ENCODE measurements around the gene NAA16.
A peak's percentile ranks its signal among the peaks of the same experiment; 100 is the strongest.

NAA16 gene

DNA sequence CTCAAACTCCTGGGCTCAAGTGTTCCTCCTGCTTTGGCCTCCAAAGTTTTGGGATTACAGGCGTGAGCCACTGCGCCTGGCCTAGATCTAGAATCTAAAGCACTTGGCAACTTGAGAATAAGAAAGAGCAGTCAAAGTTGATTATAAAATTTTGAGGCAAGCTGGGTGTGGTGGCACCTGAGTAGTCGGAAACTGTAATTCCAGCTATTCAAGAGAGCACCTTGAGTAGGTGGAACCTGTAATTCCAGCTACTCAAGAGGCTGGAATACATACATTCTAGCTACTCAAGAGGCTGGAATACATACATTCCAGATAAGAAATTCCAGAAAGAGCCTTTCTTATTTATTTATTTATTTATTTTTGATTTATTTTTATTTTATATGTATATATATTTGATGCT is 8.3 kb upstream of the NAA16 start (continued):
- no peak for TF ChIP-seq CREB5 (CRISPR knock-in tag; IDR thresholded peaks at IDR 0.05; ENCODE audit: low read depth)

DNA sequence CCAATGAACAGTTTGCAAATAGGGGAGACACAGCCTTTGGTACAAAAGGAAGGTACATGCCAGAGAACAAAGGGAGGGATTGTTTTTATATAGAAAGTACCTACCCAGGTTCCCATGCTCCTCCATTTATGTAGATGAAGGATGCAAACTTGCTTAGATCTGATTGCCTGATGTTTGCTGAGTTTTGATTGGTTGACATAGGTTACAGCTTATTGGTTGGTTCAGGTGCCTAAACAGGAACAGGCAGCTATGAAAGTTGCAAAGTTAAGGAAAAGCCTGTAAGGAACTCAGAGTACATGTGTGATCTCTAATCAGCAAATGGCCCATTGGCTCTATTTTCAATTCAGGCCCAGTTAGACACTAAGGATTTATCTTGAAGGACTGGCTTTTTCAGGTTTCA is 6.5 kb upstream of the NAA16 start:
- ATAC-seq = no peak

DNA sequence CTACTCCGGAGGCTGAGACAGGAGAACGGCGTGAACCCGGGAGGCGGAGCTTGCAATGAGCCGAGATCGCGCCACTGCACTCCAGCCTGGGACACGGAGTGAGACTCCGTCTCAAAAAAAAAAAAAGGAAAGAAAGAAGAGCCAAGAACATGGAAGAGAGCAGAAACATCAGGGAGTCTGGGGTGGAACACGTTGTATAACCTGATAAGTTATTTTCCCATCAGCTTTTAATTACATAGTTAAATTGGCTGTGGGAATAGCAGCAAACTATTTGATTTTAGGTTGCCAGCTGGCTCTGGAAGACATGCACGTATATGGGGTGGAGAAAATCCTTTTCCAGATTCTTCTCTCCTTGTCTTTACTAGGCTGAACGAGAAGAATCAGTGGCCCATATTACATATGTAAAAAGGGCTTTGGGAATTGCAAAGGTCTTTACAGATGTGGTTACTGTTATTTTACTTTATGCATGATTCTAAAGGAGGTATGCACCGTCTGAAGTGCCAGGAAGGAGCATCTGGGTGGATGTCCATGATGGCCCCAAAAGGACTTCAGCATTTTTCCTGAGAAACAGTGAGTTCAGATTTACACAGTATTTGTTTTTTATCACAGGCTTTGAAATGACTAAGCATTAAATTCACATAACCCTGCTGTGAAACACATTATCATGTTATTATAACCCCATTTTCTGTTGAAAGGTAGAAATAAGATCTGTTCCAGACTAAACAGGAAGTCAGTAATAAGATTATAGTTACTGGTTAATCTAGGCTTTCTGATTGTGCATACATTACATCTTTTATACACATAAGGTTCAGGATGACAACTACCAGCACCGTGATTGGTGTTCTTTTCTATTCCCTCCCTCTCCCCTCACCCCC is 4.6 kb upstream of the NAA16 start:
- TF ChIP-seq ZNF565 (CRISPR knock-in tag; conservative IDR thresholded peaks at IDR 0.05; ENCODE audit: low read depth) (no peak), TOX (CRISPR knock-in tag; IDR thresholded peaks at IDR 0.05; ENCODE audit: borderline replicate concordance) (no peak), TSHZ2 (CRISPR knock-in tag; IDR thresholded peaks at IDR 0.05) (no peak), BACH2 (CRISPR knock-in tag; IDR thresholded peaks at IDR 0.05; ENCODE audit: borderline replicate concordance) (peak; percentile 10; the same call in 1 of the 2 replicates)
- no peak for ATAC-seq

More for the DNA sequence above, 6.5 kb upstream of the NAA16 start:
- TF ChIP-seq ZNF565 (CRISPR knock-in tag; conservative IDR thresholded peaks at IDR 0.05; ENCODE audit: low read depth) (no peak), GLIS3 (CRISPR knock-in tag; IDR thresholded peaks at IDR 0.05) (no peak)

DNA sequence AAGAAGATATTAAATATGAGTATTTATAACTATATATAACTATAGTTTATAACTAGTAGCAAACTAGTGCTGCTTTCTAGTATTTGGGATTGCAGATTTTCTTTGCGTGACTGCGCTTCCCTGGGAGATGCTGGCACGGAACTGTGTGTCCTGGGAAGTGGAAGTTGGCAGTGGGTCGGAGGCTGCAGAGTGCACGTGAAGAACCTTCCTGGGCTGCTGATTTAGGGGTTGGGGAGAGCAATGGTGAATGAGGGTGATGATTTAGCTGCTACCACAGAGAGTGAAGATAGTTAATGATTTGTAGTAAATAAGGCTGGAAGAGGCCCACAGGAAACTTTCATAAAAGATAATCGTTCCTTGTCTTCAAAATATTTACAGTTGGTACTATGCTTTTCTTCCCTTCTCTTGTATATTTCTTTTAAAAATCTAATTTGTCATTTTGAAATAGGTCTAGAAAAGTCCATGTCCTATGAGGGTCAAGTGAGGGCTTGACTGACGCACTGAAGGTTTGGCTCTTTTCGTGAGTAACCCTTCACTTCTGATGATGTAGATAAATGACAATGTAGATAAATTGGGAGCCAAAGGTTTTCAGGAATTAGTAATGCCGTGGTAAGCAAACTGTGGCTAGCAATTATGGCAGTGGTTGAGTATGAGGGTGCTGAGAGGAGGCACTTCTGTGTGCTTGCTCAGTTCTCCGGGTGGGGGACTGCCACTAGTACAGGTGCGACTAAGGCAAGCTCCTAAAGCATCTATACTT is 3.0 kb upstream of the NAA16 start:
- ATAC-seq = no peak
- TF ChIP-seq ZNF565 (CRISPR knock-in tag; conservative IDR thresholded peaks at IDR 0.05; ENCODE audit: low read depth) = no peak
- TF ChIP-seq ZFP3 (CRISPR knock-in tag; IDR thresholded peaks at IDR 0.05) = no peak
- no peak for TF ChIP-seq OSR1 (CRISPR knock-in tag; IDR thresholded peaks at IDR 0.05)
- TF ChIP-seq ZNF8 (CRISPR knock-in tag; IDR thresholded peaks at IDR 0.05) = no peak
- TF ChIP-seq CSRNP3 (CRISPR knock-in tag; IDR thresholded peaks at IDR 0.05) = no peak
- no peak for TF ChIP-seq PPARA (CRISPR knock-in tag; IDR thresholded peaks at IDR 0.05; ENCODE audit: borderline replicate concordance)
- no peak for TF ChIP-seq POU6F1 (CRISPR knock-in tag; IDR thresholded peaks at IDR 0.05; ENCODE audit: borderline replicate concordance, low read depth)
- no peak for TF ChIP-seq CREB5 (CRISPR knock-in tag; IDR thresholded peaks at IDR 0.05; ENCODE audit: low read depth)
- no peak for TF ChIP-seq SNAI2 (CRISPR knock-in tag; IDR thresholded peaks at IDR 0.05)
- TF ChIP-seq ISL1 (CRISPR knock-in tag; IDR thresholded peaks at IDR 0.05) = no peak
- no peak for TF ChIP-seq GLIS3 (CRISPR knock-in tag; IDR thresholded peaks at IDR 0.05)
- no peak for TF ChIP-seq ZC3H10 (CRISPR knock-in tag; IDR thresholded peaks at IDR 0.05)
- no peak for TF ChIP-seq BACH2 (CRISPR knock-in tag; IDR thresholded peaks at IDR 0.05; ENCODE audit: borderline replicate concordance)
- no peak for TF ChIP-seq ESRRG (CRISPR knock-in tag; IDR thresholded peaks at IDR 0.05)
- TF ChIP-seq ZFP30 (CRISPR knock-in tag; IDR thresholded peaks at IDR 0.05) = no peak
- no peak for TF ChIP-seq TOX (CRISPR knock-in tag; IDR thresholded peaks at IDR 0.05; ENCODE audit: borderline replicate concordance)
